GM18499 (cell line): ENCODE results near the gene PTPRN2.
"Not testable (repeated sequence)": the region's sequence is repeated elsewhere in the genome, so short reads cannot be mapped to it uniquely, and the experiment has no call there.

Experiments
- ATAC-seq: cut with Tn5 transposase; IDR thresholded peaks from one replicate; pipeline ENCODE4 v1.9.1; 2021; ENCODE audit warnings: moderate number of reproducible peaks; ENCODE audit not compliant: insufficient read depth, unreplicated experiment

Gene PTPRN2

GRCh38 chr7:158364451-158364850 lies 223.2 kb downstream of the PTPRN2 start:
- ATAC-seq, result no peak

- ATAC-seq, result no peak
Measured at GRCh38 chr7:158362912-158363905, 224.4 kb downstream of the PTPRN2 start.

GRCh38 chr7:158362001-158362400 lies 225.6 kb downstream of the PTPRN2 start:
- no peak for ATAC-seq

- no peak for ATAC-seq
Measured at GRCh38 chr7:158361326-158361946, 226.2 kb downstream of the PTPRN2 start.

- ATAC-seq, result no peak
Measured at GRCh38 chr7:158358926-158359645, 228.5 kb downstream of the PTPRN2 start.

- no peak for ATAC-seq
Measured at GRCh38 chr7:158357898-158358821, 229.5 kb downstream of the PTPRN2 start.

GRCh38 chr7:158357106-158357897 lies 230.3 kb downstream of the PTPRN2 start:
- ATAC-seq, result no peak

- ATAC-seq, result no peak
Measured at GRCh38 chr7:158356454-158356853, 231.2 kb downstream of the PTPRN2 start.

- ATAC-seq, result no peak
Measured at GRCh38 chr7:158355456-158356065, 232.1 kb downstream of the PTPRN2 start.

- ATAC-seq, result no peak
Measured at GRCh38 chr7:158354861-158355260, 232.8 kb downstream of the PTPRN2 start.

GRCh38 chr7:158353606-158354570 lies 233.7 kb downstream of the PTPRN2 start:
- no peak for ATAC-seq

- not testable (repeated sequence) for ATAC-seq
Measured at GRCh38 chr7:158351899-158352729, 235.5 kb downstream of the PTPRN2 start.

- ATAC-seq, result no peak
Measured at GRCh38 chr7:158351481-158351880, 236.1 kb downstream of the PTPRN2 start.

- ATAC-seq, result no peak
Measured at GRCh38 chr7:158351051-158351450, 236.6 kb downstream of the PTPRN2 start.

GRCh38 chr7:158350166-158350900 lies 237.3 kb downstream of the PTPRN2 start:
- ATAC-seq, result no peak

GRCh38 chr7:158348446-158348845 lies 239.2 kb downstream of the PTPRN2 start:
- no peak for ATAC-seq
